Activated naive CD4-positive, alpha-beta T cell treated with anti-CD3 and anti-CD28 coated beads for 36 hours (primary cell): ENCODE data around the gene LNPEP. TPM values are rescaled to one million over a fixed set of nuclear protein-coding genes. Genes with fewer than 3 reads are reported as not detected.
"Not testable (repeated sequence)": the region's sequence is repeated elsewhere in the genome, so short reads cannot be mapped to it uniquely, and the experiment has no call there.

Experiments
- CTCF ChIA-PET: fragments of 350-600 bp; sonication (Branson Sonifier 250); formaldehyde crosslinking; loops from one replicate; lab custom pipeline; 2021; ENCODE audit warnings: antibody characterized with exemption; lab: Charles Lee
- DNase-seq: peaks from one replicate; pipeline ENCODE4 v3.0.0-alpha.2; 2020
- H3K27ac Mint-ChIP-seq: one replicate; pipeline ENCODE4 v1.8.0; 2021; ENCODE audit warnings: mild to moderate bottlenecking, mixed read lengths
- H3K27me3 Mint-ChIP-seq: one replicate; pipeline ENCODE4 v1.8.0; 2021; ENCODE audit warnings: low read depth, mixed read lengths
- H3K36me3 Mint-ChIP-seq: one replicate; pipeline ENCODE4 v1.8.0; 2021; ENCODE audit warnings: low read depth, mixed read lengths
- H3K4me1 Mint-ChIP-seq: one replicate; pipeline ENCODE4 v1.8.0; 2021; ENCODE audit warnings: low read depth, mixed read lengths
- H3K4me3 Mint-ChIP-seq: one replicate; pipeline ENCODE4 v1.8.0; 2021; ENCODE audit warnings: mild to moderate bottlenecking, moderate library complexity, mixed read lengths
- H3K9me3 Mint-ChIP-seq: one replicate; pipeline ENCODE4 v1.8.0; 2021; ENCODE audit warnings: mixed read lengths
- intact Hi-C: fragments of 100-400 bp; cut with micrococcal nuclease; formaldehyde crosslinking; loops from one replicate; pipeline ENCODE4 v1.15.1; 2023
- total RNA-seq, 2 experiments: library from RNA; stranded (reverse); gene quantifications; one replicate each; pipeline ENCODE4 v1.2.3, GENCODE V29; 2021

The LNPEP gene
- total RNA-seq, 2 experiments from 2014 or later, result 76.1 to 77.7 TPM

DNA sequence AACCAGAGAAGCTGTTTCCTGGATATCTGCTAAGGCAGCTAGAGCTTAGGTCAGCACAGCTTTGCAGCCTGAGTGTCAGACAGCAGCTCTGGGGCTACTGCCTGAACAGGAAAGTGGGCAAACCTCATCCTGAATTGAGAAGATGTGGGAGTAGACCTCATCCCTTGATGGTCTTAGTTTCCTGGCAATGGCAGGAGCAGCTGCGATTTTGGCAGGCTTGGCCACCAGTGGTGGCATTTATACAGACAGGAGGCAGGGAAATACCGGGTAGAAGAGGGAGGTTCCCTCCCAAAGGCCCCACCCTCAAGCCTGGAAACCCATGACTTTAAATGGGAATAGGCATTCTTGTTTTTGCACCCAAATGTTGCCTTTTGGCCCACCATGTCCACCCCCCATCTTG lies 136.8 kb downstream of the LNPEP start:
- Mint-ChIP-seq H3K27ac (no peak overlapping the region), H3K9me3 (no peaks in the 10 kb centered on the region), H3K36me3 (no peaks in the 10 kb centered on the region), H3K4me3 (no peak overlapping the region), H3K27me3 (no peaks in the 10 kb centered on the region), H3K4me1 (no peaks in the 10 kb centered on the region)
- CTCF ChIA-PET, result no interaction called here
- intact Hi-C loops, result no loop called here
- no peak for DNase-seq

DNA sequence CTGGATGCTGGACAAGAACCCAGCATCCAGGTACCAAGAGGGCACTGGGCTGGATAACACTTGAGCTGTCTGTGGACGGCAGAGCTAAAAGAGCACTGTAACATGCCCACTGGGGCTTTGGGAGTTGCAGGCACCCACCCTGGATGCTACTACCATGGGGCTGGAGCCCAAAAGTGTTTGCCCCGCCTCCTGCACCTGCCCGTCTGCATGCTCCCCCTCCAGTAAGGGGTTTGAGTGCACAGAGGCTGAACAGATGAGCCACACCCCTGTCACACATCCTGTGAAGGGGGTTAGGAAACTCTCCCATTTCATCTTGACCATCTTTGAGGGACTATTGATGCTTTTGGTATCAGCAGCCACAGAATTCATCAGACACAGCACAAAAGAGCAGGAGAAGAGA lies 137.5 kb downstream of the LNPEP start:
- Mint-ChIP-seq H3K4me3 (no peak overlapping the region), H3K27me3 (no peaks in the 10 kb centered on the region), H3K36me3 (no peaks in the 10 kb centered on the region), H3K27ac (no peak overlapping the region), H3K9me3 (no peaks in the 10 kb centered on the region), H3K4me1 (no peaks in the 10 kb centered on the region)
- no peak for DNase-seq
- CTCF ChIA-PET, result no interaction called here
- intact Hi-C loops, result no loop called here

DNA sequence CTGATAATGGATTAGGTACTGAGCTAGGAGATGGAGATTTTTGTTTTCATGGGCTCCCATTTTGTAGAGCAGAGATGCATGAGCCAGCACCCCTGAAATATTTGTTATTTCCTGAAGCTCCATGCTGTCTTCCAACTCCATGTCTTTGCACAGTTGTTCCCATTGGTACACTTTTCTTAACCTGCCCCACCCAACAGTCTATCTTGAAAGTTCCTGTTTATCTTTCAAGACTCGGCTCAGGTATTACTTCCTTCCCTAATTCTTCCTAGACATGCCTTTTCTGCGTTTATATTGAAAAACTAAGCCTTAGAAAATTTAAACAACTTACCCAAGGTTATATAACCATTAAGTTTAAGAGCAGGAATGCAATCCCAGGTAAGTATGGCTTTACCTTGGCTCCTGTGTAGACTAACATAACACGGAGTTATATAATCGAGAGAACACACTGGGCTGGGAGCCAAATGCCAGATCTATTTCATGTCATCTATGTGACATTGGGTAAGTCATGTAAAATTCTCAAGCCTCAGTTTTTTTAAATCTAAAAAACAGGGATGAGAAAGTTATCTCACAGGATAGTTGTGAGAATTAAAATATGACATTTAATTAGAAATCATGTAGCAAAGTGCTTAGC lies 139.1 kb downstream of the LNPEP start:
- Mint-ChIP-seq H3K27ac (no peak overlapping the region), H3K4me3 (no peak overlapping the region), H3K36me3 (no peaks in the 10 kb centered on the region), H3K27me3 (no peaks in the 10 kb centered on the region), H3K9me3 (no peaks in the 10 kb centered on the region), H3K4me1 (peaks cover 6% of the 10 kb centered on the region)
- intact Hi-C loops, result no loop called here
- DNase-seq, result no peak
- CTCF ChIA-PET, result interaction anchor here (0.6 to 0.8 kb wide), 3 partner anchors 9 to 322 kb away, joined by 3 to 6 read pairs (median 3); no protein-coding TSS in a partner anchor

DNA sequence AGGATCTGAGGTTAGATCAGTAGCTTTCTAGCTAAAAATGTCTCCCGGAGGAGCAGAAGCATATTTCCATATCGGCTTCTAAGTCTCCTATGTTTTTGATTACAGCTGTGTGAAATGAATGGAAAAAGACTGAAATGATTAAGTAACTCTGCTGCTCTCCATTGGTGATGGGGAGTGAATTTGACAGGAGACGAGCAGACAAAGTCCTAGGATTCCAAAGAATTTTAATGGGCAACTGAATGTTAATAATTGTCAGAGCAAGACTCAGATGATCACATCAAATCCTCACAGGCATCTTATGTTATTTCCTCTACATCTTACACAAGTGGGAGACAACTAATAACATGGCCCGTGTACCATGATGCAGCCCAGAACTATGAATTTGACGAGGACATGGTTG lies 139.8 kb downstream of the LNPEP start:
- Mint-ChIP-seq H3K9me3 (no peaks in the 10 kb centered on the region), H3K36me3 (no peaks in the 10 kb centered on the region), H3K4me3 (no peak overlapping the region), H3K4me1 (peaks cover 6% of the 10 kb centered on the region), H3K27me3 (peaks cover 2% of the 10 kb centered on the region), H3K27ac (no peak overlapping the region)
- intact Hi-C loops, result no loop called here
- no peak for DNase-seq
- CTCF ChIA-PET, result interaction anchor here (0.8 kb wide), 1 partner anchor 67 kb away, joined by 3 read pairs; no protein-coding TSS in a partner anchor

DNA sequence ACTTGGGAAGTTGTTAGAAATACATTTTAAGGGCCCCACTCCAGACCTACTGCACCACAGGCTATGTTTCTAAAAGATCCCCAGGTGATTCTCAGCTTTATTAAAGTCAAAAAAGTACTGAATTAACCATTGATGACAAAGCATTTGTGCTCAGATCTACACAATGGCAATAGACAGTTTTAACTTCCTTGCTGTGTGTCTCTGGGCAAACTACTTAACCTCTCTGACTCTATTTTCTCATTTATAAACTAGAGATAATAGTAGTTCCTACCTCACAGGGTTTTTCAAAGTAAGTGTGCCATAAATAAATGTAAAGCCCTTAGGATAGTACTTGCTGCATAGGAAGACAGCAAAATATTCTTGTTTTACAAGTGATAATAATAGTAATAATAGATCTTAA lies 140.2 kb downstream of the LNPEP start:
- Mint-ChIP-seq H3K9me3 (no peaks in the 10 kb centered on the region), H3K27me3 (peaks cover 2% of the 10 kb centered on the region), H3K27ac (no peak overlapping the region), H3K4me1 (peaks cover 6% of the 10 kb centered on the region), H3K36me3 (no peaks in the 10 kb centered on the region), H3K4me3 (no peak overlapping the region)
- CTCF ChIA-PET, result interaction anchor here (0.8 kb wide), 1 partner anchor 67 kb away, joined by 3 read pairs; no protein-coding TSS in a partner anchor
- intact Hi-C loops, result no loop called here
- no peak for DNase-seq

DNA sequence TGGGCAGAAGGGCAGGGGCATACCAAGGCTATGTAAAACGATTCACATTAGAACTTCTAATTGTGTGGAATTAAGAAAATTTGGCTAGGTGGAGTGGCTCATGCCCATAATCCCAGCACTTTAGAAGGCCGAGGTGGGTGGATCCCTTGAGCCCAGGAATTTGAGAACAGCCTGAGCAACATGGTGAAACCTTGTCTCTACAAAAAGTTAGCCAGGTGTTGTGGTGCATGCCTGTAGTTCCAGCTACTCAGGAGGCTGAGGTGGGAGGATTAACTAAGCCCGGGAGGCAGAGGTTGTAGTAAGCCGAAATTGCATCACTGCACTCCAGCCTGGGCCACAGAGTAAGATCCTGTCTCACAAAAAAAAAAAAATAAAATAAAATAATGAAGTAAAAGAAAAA lies 141.4 kb downstream of the LNPEP start:
- Mint-ChIP-seq H3K27ac (no peak overlapping the region), H3K27me3 (peaks cover 2% of the 10 kb centered on the region), H3K4me3 (no peak overlapping the region), H3K4me1 (peaks cover 12% of the 10 kb centered on the region), H3K9me3 (no peaks in the 10 kb centered on the region), H3K36me3 (no peaks in the 10 kb centered on the region)
- intact Hi-C loops, result no loop called here
- CTCF ChIA-PET, result no interaction called here
- no peak for DNase-seq

DNA sequence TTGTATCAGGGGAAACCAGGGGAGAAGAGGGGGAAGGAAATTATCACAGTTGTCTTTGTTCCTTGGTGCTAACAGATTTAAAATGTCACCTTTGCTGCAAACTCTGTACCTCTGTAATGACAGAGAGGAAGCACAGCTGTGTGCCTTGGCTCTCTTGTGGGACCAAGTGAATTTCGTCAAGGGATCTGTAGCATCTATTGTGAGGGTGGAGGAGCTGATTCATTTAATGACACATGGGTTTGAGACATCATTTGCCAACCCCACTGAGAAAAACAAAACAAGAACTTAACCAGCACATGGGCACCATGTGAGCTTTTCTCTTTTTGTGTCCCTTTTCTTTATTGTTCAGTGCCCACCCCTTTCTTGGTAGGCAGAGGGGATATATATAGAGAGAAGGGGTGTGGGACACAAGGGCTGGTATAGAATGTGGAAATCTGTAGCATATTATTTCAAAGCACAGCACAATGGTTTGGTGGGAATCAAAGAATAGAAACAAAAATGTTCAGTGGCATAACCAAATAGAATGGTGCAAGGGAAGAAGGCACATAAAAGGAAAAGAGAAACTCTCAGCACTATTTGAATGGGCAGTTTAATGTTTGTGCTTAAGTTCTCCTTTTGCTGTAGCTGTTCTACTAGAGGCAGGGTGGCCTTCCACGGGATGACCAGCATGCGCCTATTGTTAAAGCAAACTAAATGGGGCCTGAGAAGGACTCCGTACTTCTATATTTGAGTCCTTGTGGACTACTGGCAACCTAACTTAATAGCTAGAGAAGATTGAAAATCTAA lies 143.3 kb downstream of the LNPEP start:
- Mint-ChIP-seq H3K36me3 (no peaks in the 10 kb centered on the region), H3K4me3 (no peak overlapping the region), H3K9me3 (no peaks in the 10 kb centered on the region), H3K27me3 (peaks cover 2% of the 10 kb centered on the region), H3K27ac (no peak overlapping the region), H3K4me1 (peaks cover 13% of the 10 kb centered on the region)
- intact Hi-C loops, result no loop called here
- CTCF ChIA-PET, result interaction anchor here (1.4 to 1.7 kb wide), 3 partner anchors 13 to 82 kb away, joined by 3 to 5 read pairs (median 3); no protein-coding TSS in a partner anchor
- DNase-seq, result no peak

DNA sequence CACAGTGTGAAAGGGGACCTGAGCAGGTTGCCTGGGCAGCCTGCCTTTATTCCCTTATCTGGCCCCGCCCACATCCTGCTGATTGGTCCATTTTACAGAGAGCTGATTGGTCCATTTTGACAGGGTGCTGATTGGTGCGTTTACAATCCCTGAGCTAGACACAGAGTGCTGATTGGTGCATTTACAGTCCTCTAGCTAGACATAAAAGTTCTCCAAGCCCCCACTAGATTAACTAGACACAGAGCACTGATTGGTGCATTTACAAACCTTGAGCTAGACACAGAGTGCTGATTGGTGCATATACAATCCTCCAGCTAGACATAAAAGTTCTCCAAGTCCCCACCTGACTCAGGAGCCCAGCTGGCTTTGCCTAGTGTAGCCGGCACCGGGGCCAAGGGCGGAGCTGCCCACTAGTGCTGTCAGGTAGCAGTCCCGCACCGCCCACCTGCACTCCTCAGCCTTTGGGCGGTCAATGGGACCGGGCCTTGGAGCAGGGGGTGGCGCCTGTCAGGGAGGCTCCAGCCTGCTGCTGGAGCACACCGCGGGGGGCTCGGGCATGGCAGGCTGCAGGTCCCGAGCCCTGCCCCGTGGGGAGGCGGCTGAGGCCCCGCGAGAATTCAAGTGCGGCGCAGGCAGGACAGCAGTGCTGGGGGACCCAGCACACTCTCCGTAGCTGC lies 149.0 kb downstream of the LNPEP start:
- H3K4me1 Mint-ChIP-seq, H3K9me3 Mint-ChIP-seq, H3K4me3 Mint-ChIP-seq, H3K36me3 Mint-ChIP-seq, intact Hi-C loops, H3K27ac Mint-ChIP-seq, CTCF ChIA-PET, H3K27me3 Mint-ChIP-seq, DNase-seq: not testable (repeated sequence)

DNA sequence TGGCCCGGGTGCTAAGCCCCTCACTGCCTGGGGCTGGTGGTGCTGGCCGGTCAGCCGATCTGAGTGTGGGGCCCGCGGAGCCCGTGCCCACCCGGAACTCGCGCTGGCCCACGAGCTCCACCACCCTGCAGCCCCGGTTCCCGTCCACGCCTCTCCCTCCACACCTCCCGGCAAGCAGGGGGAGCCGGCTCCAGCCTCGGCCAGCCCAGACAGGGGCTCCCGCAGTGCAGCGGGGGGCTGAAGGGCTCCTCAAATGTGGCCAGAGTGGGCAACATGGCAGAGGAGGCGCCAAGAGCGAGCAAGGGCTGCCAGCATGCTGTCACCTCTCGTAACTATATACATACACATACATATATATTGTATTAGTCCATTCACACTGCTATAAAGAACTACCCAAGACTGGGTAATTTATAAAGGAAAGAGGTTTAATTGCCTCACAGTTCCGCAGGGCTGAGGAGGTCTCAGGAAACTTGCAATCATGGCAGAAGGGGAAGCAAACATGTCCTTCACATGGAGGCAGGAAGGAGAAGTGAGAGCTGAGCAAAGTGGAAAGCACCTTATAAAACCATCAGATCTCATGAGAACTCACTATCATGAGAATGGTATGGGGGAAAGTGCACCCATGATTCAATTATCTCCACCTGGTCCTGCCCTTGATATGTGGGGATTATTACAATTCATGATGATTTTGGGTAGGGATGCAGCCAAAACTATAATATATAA lies 149.7 kb downstream of the LNPEP start:
- H3K4me3 Mint-ChIP-seq, result no peak overlapping the region
- CTCF ChIA-PET, result no interaction called here
- intact Hi-C loops, result no loop called here
- peaks cover 7% of the 10 kb centered on the region for H3K4me1 Mint-ChIP-seq
- H3K36me3 Mint-ChIP-seq, result no peaks in the 10 kb centered on the region
- DNase-seq, result no peak
- no peak overlapping the region for H3K27ac Mint-ChIP-seq
- H3K9me3 Mint-ChIP-seq, result no peaks in the 10 kb centered on the region
- H3K27me3 Mint-ChIP-seq, result no peaks in the 10 kb centered on the region

Other genes starting within 250 kb of the LNPEP start
- gene ERAP1, start 128.1 kb upstream of the LNPEP start, total RNA-seq, result 100 to 1,000 TPM; 119 to 126 TPM
- 100 to 1,000 TPM; 108 to 111 TPM for gene ERAP2, start 59.6 kb upstream of the LNPEP start, total RNA-seq
- gene LIX1, start 206.5 kb downstream of the LNPEP start, total RNA-seq, result not detected
- 10 to 100 TPM; 29.1 to 32.0 TPM for gene RIOK2, start 247.2 kb downstream of the LNPEP start, total RNA-seq